OCI-LY3 (cell line): Measurements from ENCODE around the gene MUC20.
"Not testable (repeated sequence)": the region's sequence is repeated elsewhere in the genome, so short reads cannot be mapped to it uniquely, and the experiment has no call there.

Experiments used
- H2AFZ ChIP-seq: fragments of 200-600, 300-600 bp; shearing (Covaris generic); 2 replicates; pipeline ENCODE4 v1.6.0; 2014; ENCODE audit warnings: antibody characterized with exemption, low read depth, low read length
- H3K27ac ChIP-seq: fragments of 200-600, 300-600 bp; sonication (generic); 2 replicates; pipeline ENCODE4 v1.5.1; 2014; ENCODE audit warnings: mild to moderate bottlenecking, low read length, moderate library complexity, mixed read lengths
- H3K27me3 ChIP-seq: fragments of 200-600, 300-600 bp; sonication (generic); 2 replicates; pipeline ENCODE4 v1.6.1; 2014; ENCODE audit warnings: low read depth, low read length, mixed read lengths
- H3K36me3 ChIP-seq: fragments of 200-600, 300-600 bp; sonication (generic); replicated peaks from 2 replicates; pipeline ENCODE3; 2014; ENCODE audit warnings: low read depth, low read length, mixed read lengths
- H3K4me1 ChIP-seq: fragments of 300-600, 200-600 bp; sonication (generic); 2 replicates; pipeline ENCODE4 v1.6.1; 2014; ENCODE audit warnings: low read length, mixed read lengths
- H3K4me2 ChIP-seq: fragments of 200-600, 300-600 bp; sonication (generic); 2 replicates; pipeline ENCODE4 v1.6.1; 2014; ENCODE audit warnings: low read length, mixed read lengths
- H3K4me3 ChIP-seq: fragments of 300-600, 200-600 bp; sonication (generic); 2 replicates; pipeline ENCODE4 v1.5.1; 2014; ENCODE audit warnings: antibody characterized with exemption, mild to moderate bottlenecking, low read length, moderate library complexity
- H3K79me2 ChIP-seq: fragments of 300-600, 200-600 bp; shearing (Covaris generic); 2 replicates; pipeline ENCODE4 v1.6.1; 2014; ENCODE audit warnings: mild to moderate bottlenecking, low read length, mixed read lengths
- H3K9ac ChIP-seq: fragments of 300-600, 200-600 bp; shearing (Covaris generic); 2 replicates; pipeline ENCODE4 v1.6.0; 2014; ENCODE audit warnings: mild to moderate bottlenecking, low read length, moderate library complexity
- H3K9me3 ChIP-seq: fragments of 200-600, 300-600 bp; shearing (Covaris generic); 2 replicates; pipeline ENCODE4 v1.6.1; 2014; ENCODE audit warnings: low read length, mixed read lengths; ENCODE audit not compliant: insufficient read depth
- H4K20me1 ChIP-seq: fragments of 200-600, 300-600 bp; sonication (generic); 2 replicates; pipeline ENCODE4 v1.6.1; 2016; ENCODE audit warnings: low read length, mixed read lengths; ENCODE audit not compliant: insufficient read depth
- EZH2phosphoT487 ChIP-seq: fragments of 200-600 bp; shearing (Covaris generic); IDR thresholded peaks from 2 replicates; pipeline ENCODE4 v1.6.1; 2018; ENCODE audit warnings: antibody characterized with exemption, mixed run types, low read depth
- TF ChIP-seq, protein P1 (sequence below): fragments of 200-600, 300-600 bp; sonication (generic); IDR thresholded peaks from 2 replicates; pipeline ENCODE4 v1.5.1; 2014; ENCODE audit warnings: antibody characterized with exemption, low read length, low read depth

Gene MUC20

DNA sequence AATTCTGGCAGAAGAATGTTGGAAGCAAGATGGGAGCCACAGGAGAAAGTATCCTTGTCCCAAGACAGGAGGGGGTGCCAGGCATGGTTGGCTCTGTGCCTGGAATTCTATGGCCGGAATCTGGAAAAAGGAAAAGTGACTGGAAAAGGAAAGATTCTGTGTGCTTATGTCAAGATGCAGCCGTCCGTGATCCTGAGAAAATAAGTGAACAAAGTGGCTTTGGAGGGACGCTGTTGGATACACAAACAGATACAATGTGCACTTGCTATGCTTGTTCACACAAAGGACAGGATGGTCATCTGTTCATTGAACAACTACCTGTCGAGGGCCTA lies 28.5 kb upstream of the MUC20 start:
- Histone ChIP-seq H3K27me3 (no peaks in the 10 kb centered on the region), H3K79me2 (no peaks in the 10 kb centered on the region), H3K9ac (no peak overlapping the region), H3K36me3 (peaks cover 31% of the 10 kb centered on the region), H2AFZ (no peak overlapping the region), H3K9me3 (no peaks in the 10 kb centered on the region), H4K20me1 (no peaks in the 10 kb centered on the region; the same call in 1 of the 2 replicates), H3K4me1 (peaks cover 11% of the 10 kb centered on the region), H3K27ac (no peak overlapping the region), H3K4me2 (no peak overlapping the region), H3K4me3 (no peak overlapping the region)
- TF ChIP-seq EZH2phosphoT487, result no peak
- TF ChIP-seq, protein P1, sequence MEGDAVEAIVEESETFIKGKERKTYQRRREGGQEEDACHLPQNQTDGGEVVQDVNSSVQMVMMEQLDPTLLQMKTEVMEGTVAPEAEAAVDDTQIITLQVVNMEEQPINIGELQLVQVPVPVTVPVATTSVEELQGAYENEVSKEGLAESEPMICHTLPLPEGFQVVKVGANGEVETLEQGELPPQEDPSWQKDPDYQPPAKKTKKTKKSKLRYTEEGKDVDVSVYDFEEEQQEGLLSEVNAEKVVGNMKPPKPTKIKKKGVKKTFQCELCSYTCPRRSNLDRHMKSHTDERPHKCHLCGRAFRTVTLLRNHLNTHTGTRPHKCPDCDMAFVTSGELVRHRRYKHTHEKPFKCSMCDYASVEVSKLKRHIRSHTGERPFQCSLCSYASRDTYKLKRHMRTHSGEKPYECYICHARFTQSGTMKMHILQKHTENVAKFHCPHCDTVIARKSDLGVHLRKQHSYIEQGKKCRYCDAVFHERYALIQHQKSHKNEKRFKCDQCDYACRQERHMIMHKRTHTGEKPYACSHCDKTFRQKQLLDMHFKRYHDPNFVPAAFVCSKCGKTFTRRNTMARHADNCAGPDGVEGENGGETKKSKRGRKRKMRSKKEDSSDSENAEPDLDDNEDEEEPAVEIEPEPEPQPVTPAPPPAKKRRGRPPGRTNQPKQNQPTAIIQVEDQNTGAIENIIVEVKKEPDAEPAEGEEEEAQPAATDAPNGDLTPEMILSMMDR, result no peak

DNA sequence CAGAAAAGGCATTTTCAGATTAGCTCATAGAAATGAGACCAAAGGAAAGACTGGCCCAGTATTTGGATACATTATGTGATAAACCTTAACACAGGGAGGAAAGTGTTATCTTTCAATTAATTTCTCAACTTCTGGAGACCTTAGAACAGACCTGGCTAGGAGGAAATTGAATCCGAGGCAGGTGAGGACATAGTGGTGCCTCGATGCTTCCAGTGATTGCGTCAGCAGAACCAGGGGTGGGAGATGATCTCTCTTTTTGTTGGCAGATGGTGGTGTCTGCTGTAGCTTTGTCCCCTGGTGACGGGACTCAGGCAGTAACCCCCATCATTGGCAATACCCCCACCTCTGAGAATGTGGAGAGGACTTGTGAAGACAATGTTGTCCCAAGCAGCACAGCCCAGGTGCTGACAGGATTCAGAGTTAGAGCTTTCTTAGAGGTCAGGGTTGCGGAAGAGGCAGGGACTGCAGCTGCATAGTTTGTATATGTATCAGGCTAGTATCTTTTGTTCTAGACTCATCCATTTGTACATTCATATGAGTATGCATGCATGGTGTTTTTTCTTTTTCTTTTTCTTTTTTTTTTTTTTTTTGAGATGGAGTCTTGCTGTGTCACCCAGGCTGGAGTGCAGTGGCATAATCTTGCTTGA lies 27.9 kb upstream of the MUC20 start:
- H3K9ac ChIP-seq, result no peak overlapping the region
- H3K9me3 ChIP-seq, result no peaks in the 10 kb centered on the region
- no peaks in the 10 kb centered on the region; the same call in 1 of the 2 replicates for H4K20me1 ChIP-seq
- no peaks in the 10 kb centered on the region for H3K27me3 ChIP-seq
- no peak for TF ChIP-seq EZH2phosphoT487
- TF ChIP-seq, protein P1, result no peak
- H3K4me2 ChIP-seq, result no peak overlapping the region
- H2AFZ ChIP-seq, result no peak overlapping the region
- H3K27ac ChIP-seq, result no peak overlapping the region
- no peaks in the 10 kb centered on the region for H3K79me2 ChIP-seq
- no peak overlapping the region for H3K4me3 ChIP-seq
- peaks cover 11% of the 10 kb centered on the region for H3K4me1 ChIP-seq
- H3K36me3 ChIP-seq, result peaks cover 34% of the 10 kb centered on the region

DNA sequence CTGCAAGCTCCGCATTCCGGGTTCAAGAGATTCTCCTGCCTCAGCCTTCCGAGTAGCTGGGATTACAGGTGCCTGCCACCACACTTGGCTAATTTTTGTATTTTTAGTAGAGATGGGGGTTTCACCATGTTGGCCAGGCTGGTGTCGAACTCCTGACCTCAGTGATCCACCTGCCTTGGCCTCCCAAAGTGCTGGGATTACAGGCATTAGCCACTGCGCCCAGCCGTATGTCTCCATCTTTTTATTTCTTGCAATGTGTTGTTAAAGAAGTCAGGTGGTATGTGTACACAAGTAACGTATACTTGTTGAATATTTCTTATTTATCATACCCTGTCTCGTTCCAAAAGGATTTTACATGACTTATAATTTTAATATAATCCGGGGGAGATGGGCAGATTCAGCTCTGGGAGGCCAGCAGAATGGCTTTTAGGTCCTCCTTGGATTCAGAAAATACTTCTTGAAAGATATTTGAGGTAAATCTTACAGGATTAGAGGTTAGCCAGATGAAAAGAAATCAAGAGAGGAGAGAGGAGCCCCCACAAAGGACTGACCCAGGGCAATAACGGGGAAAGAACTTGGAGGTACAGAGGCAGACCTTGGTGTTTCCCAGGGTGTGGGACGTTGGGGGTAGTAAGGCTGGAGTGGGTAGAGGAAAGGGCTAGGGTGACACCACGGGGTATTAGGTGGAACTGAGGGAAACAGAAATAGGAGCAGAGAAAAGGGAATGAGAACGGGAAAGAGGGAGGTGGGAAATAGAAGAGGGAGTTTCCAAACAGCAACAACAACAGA lies 27.2 kb upstream of the MUC20 start:
- Histone ChIP-seq H4K20me1 (no peaks in the 10 kb centered on the region; the same call in 1 of the 2 replicates), H3K27ac (no peak overlapping the region), H3K4me3 (no peak overlapping the region), H3K79me2 (no peaks in the 10 kb centered on the region), H3K4me1 (peaks cover 11% of the 10 kb centered on the region), H3K9ac (no peak overlapping the region), H3K36me3 (peaks cover 34% of the 10 kb centered on the region), H3K4me2 (no peak overlapping the region), H3K9me3 (no peaks in the 10 kb centered on the region), H3K27me3 (no peaks in the 10 kb centered on the region), H2AFZ (no peak overlapping the region)
- TF ChIP-seq, protein P1, result no peak
- no peak for TF ChIP-seq EZH2phosphoT487

DNA sequence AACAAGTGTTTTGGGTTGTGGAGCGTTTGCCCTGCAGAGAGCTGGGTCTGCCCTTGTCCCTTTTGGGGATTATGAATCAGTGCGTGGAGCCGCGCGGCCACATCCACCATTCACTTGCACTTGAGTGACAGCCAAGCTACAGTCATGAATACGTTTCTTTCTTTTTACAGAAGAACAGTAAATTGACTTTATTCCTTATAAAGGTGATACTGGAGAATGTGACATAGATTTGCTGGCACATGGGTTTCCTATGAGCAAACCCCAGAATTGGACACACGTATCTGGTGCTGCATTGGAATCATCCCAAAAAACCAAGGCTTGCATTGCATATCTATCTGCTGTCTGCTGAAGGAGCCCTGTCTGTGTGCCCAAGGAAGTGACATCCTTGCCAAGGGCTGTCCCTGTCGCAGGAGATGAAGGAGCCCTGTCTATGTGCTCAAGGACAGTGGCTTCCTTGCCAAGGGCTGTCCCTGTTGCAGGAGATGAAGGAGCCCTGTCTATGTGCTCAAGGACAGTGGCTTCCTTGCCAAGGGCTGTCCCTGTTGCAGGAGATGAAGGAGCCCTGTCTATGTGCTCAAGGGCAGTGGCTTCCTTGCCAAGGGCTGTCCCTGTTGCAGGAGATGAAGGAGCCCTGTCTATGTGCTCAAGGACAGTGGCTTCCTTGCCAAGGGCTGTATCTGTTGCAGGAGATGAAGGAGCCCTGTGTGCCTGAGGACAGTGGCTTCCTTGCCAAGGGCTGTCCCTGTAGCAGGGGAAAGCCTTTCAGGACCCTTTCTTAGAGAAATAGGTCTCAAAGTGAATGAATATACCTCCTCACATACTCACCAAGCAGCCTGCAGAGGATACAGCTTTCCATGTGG lies 26.3 kb upstream of the MUC20 start:
- not testable (repeated sequence) for H3K4me3 ChIP-seq, H3K9me3 ChIP-seq, H2AFZ ChIP-seq, H3K27me3 ChIP-seq, H3K4me2 ChIP-seq, H3K79me2 ChIP-seq, H3K27ac ChIP-seq, H3K9ac ChIP-seq, H4K20me1 ChIP-seq
- H3K36me3 ChIP-seq, result peaks cover 38% of the 10 kb centered on the region
- H3K4me1 ChIP-seq, result peaks cover 11% of the 10 kb centered on the region
